Measurements from ENCODE around the gene PLEKHA5. TPM values are rescaled to one million over a fixed set of nuclear protein-coding genes. Genes with fewer than 3 reads are reported as not detected.
A peak's percentile ranks its signal among the peaks of the same experiment; 100 is the strongest.

Gene PLEKHA5
- polyA plus RNA-seq, 1 donor (not counting 4 experiments of a cell fraction or from before 2014, with no cell fraction given) = 21.7 TPM

- H3K9me3 ChIP-seq (ENCODE audit: control insufficient read depth, low read depth, low read length) = no peaks in the 10 kb centered on the region
- no peak overlapping the region for H3K4me2 ChIP-seq (ENCODE audit: control insufficient read depth, extremely low read depth, insufficient read depth, low read depth, low read length)
- no peak for TF ChIP-seq EZH2 (IDR thresholded peaks at IDR 0.05; ENCODE audit: low read length)
- TF ChIP-seq CTCF (optimal IDR thresholded peaks at IDR 0.05 in 1 of 3, IDR thresholded peaks at IDR 0.05 in 1 of 3, conservative IDR thresholded peaks at IDR 0.05 in 1 of 3; ENCODE audit: extremely low read depth in 1 of 3, insufficient read depth in 2 of 3, low read length in 3 of 3) = no peak
- no peak overlapping the region for H3K27ac ChIP-seq (ENCODE audit: control insufficient read depth, insufficient read depth, low read length)
- no peak for DNase-seq (ENCODE audit: low read depth, low spot score)
- no peaks in the 10 kb centered on the region for H3K4me1 ChIP-seq (ENCODE audit: control insufficient read depth, extremely low read depth, insufficient read depth, low read length)
- H3K4me3 ChIP-seq (ENCODE audit: control insufficient read depth in 2 of 3, extremely low read depth in 1 of 3, insufficient read depth in 2 of 3, low read depth in 1 of 3, low read length in 3 of 3) = no peak overlapping the region
- H2AFZ ChIP-seq (ENCODE audit: control insufficient read depth, low read length) = no peak overlapping the region
- no peak for FAIRE-seq
- H3K79me2 ChIP-seq (ENCODE audit: control insufficient read depth, insufficient read depth, low read length) = no peaks in the 10 kb centered on the region
- no peak overlapping the region for H3K9ac ChIP-seq (ENCODE audit: control insufficient read depth, extremely low read depth, insufficient read depth, low read length)
- no peaks in the 10 kb centered on the region for H3K9me1 ChIP-seq (ENCODE audit: control insufficient read depth, extremely low read depth, insufficient read depth, low read length)
- no peaks in the 10 kb centered on the region for H3K36me3 ChIP-seq (ENCODE audit: control insufficient read depth in 2 of 2, extremely low read depth in 1 of 2, insufficient read depth in 2 of 2, low read length in 2 of 2)
- no peaks in the 10 kb centered on the region for H3K27me3 ChIP-seq (ENCODE audit: control insufficient read depth, extremely low read depth, insufficient read depth, low read length)
- H4K20me1 ChIP-seq (ENCODE audit: control insufficient read depth, extremely low read depth, insufficient read depth, low read length) = no peaks in the 10 kb centered on the region
- dilution Hi-C loops (cut with MboI; ENCODE audit: extremely low pct_ligation_motif_present, low sequenced_read_pairs) = no loop called here
Measured at GRCh38 chr12:19084547-19084946, 45.0 kb upstream of the PLEKHA5 start.

DNA sequence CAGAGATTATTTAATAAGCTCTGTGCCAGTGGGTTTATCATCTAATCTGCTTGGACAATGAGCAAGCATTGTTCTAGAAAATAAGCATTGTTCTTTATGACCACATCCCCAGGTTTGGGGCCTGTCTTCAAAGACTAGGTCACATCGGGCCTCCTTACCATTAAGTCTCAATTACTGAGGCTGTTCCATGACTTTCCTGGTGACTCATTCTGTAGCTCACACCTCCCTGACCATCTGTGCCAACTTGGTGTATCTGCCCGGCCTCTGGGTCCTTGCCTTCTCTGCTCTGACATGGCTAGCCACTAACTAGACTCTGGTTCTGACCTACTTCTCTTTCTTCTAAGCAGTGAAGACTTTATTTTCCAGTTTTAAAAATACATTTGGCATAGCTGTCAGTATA, 44.4 kb upstream of the PLEKHA5 start:
- H3K4me1 ChIP-seq (ENCODE audit: control insufficient read depth, extremely low read depth, insufficient read depth, low read length) = no peaks in the 10 kb centered on the region
- H3K9me3 ChIP-seq (ENCODE audit: control insufficient read depth, low read depth, low read length) = no peaks in the 10 kb centered on the region
- H3K9me1 ChIP-seq (ENCODE audit: control insufficient read depth, extremely low read depth, insufficient read depth, low read length) = no peaks in the 10 kb centered on the region
- H4K20me1 ChIP-seq (ENCODE audit: control insufficient read depth, extremely low read depth, insufficient read depth, low read length) = no peaks in the 10 kb centered on the region
- no peak overlapping the region for H2AFZ ChIP-seq (ENCODE audit: control insufficient read depth, low read length)
- no peak overlapping the region for H3K4me3 ChIP-seq (ENCODE audit: control insufficient read depth in 2 of 3, extremely low read depth in 1 of 3, insufficient read depth in 2 of 3, low read depth in 1 of 3, low read length in 3 of 3)
- no peak for TF ChIP-seq EZH2 (IDR thresholded peaks at IDR 0.05; ENCODE audit: low read length)
- no peak for TF ChIP-seq CTCF (optimal IDR thresholded peaks at IDR 0.05 in 1 of 3, IDR thresholded peaks at IDR 0.05 in 1 of 3, conservative IDR thresholded peaks at IDR 0.05 in 1 of 3; ENCODE audit: extremely low read depth in 1 of 3, insufficient read depth in 2 of 3, low read length in 3 of 3)
- no peaks in the 10 kb centered on the region for H3K36me3 ChIP-seq (ENCODE audit: control insufficient read depth in 2 of 2, extremely low read depth in 1 of 2, insufficient read depth in 2 of 2, low read length in 2 of 2)
- dilution Hi-C loops (cut with MboI; ENCODE audit: extremely low pct_ligation_motif_present, low sequenced_read_pairs) = no loop called here
- DNase-seq (ENCODE audit: low read depth, low spot score) (no peak), FAIRE-seq (peak; percentile 20)
- no peak overlapping the region for H3K9ac ChIP-seq (ENCODE audit: control insufficient read depth, extremely low read depth, insufficient read depth, low read length)
- H3K27ac ChIP-seq (ENCODE audit: control insufficient read depth, insufficient read depth, low read length) = no peak overlapping the region
- no peak overlapping the region for H3K4me2 ChIP-seq (ENCODE audit: control insufficient read depth, extremely low read depth, insufficient read depth, low read depth, low read length)
- H3K27me3 ChIP-seq (ENCODE audit: control insufficient read depth, extremely low read depth, insufficient read depth, low read length) = no peaks in the 10 kb centered on the region
- no peaks in the 10 kb centered on the region for H3K79me2 ChIP-seq (ENCODE audit: control insufficient read depth, insufficient read depth, low read length)

Measured in keratinocyte (primary cell).